Endothelial cell (in vitro differentiated cells): ENCODE results near the gene LGALS7. TPM values are rescaled to one million over a fixed set of nuclear protein-coding genes. Genes with fewer than 3 reads are reported as not detected.

Experiments used
- DNase-seq: peaks from one replicate; pipeline ENCODE4 v3.0.0; 2021; ENCODE audit warnings: low spot score
- H3K27ac Mint-ChIP-seq: one replicate; pipeline ENCODE4 v1.8.0; 2021; ENCODE audit warnings: mixed read lengths, inconsistent platforms; ENCODE audit not compliant: unreplicated experiment
- H3K27me3 Mint-ChIP-seq: one replicate; pipeline ENCODE4 v1.8.0; 2021; ENCODE audit warnings: mild to moderate bottlenecking, moderate library complexity, mixed read lengths, inconsistent platforms; ENCODE audit not compliant: unreplicated experiment
- H3K36me3 Mint-ChIP-seq: one replicate; pipeline ENCODE4 v1.8.0; 2021; ENCODE audit warnings: mild to moderate bottlenecking, low read depth, mixed read lengths, inconsistent platforms; ENCODE audit not compliant: unreplicated experiment
- H3K4me1 Mint-ChIP-seq: one replicate; pipeline ENCODE4 v1.8.0; 2021; ENCODE audit warnings: mild to moderate bottlenecking, mixed read lengths, inconsistent platforms; ENCODE audit not compliant: unreplicated experiment
- H3K4me3 Mint-ChIP-seq: one replicate; pipeline ENCODE4 v1.8.0; 2021; ENCODE audit warnings: mild to moderate bottlenecking, mixed read lengths, inconsistent platforms; ENCODE audit not compliant: unreplicated experiment
- H3K9me3 Mint-ChIP-seq: one replicate; pipeline ENCODE4 v1.8.0; 2021; ENCODE audit warnings: mixed read lengths, inconsistent platforms; ENCODE audit not compliant: unreplicated experiment
- total RNA-seq: library from RNA; stranded (reverse); fragmentation: NEBNext Ultra II Directional; extraction: Animal tissue kit (Norgen Biotek cat#: 25700); gene quantifications from one replicate; pipeline ENCODE4 v1.2.1, GENCODE V29; 2021; ENCODE audit not compliant: unreplicated experiment
- TF ChIP-seq, protein P1 (sequence below): fragments of 200-600 bp; sonication (generic); IDR thresholded peaks from one replicate; pipeline ENCODE4 v1.5.0; 2021; ENCODE audit warnings: antibody characterized with exemption; ENCODE audit not compliant: unreplicated experiment

Gene LGALS7
- total RNA-seq, 1 donor from 2014 or later, result 3.6 TPM

DNA sequence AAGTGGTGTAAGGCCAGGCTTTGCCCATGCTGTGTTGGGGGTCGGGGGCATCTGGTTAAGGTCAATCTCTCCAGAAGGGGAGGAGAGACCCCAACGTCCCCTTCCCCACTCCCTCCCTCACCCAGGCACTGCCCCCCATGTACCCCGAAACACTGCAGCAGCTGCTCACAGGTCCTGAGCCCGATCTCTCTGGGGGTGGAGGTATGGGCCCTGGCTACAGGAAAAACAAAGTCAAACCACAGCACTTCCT, 39.2 kb downstream of the LGALS7 start:
- Mint-ChIP-seq H3K4me3 (no peak overlapping the region), H3K27ac (no peak overlapping the region), H3K9me3 (no peaks in the 10 kb centered on the region), H3K27me3 (peaks cover 32% of the 10 kb centered on the region), H3K4me1 (peaks cover 12% of the 10 kb centered on the region), H3K36me3 (peaks cover 34% of the 10 kb centered on the region)
- TF ChIP-seq, protein P1, sequence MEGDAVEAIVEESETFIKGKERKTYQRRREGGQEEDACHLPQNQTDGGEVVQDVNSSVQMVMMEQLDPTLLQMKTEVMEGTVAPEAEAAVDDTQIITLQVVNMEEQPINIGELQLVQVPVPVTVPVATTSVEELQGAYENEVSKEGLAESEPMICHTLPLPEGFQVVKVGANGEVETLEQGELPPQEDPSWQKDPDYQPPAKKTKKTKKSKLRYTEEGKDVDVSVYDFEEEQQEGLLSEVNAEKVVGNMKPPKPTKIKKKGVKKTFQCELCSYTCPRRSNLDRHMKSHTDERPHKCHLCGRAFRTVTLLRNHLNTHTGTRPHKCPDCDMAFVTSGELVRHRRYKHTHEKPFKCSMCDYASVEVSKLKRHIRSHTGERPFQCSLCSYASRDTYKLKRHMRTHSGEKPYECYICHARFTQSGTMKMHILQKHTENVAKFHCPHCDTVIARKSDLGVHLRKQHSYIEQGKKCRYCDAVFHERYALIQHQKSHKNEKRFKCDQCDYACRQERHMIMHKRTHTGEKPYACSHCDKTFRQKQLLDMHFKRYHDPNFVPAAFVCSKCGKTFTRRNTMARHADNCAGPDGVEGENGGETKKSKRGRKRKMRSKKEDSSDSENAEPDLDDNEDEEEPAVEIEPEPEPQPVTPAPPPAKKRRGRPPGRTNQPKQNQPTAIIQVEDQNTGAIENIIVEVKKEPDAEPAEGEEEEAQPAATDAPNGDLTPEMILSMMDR, result no peak
- no peak for DNase-seq

DNA sequence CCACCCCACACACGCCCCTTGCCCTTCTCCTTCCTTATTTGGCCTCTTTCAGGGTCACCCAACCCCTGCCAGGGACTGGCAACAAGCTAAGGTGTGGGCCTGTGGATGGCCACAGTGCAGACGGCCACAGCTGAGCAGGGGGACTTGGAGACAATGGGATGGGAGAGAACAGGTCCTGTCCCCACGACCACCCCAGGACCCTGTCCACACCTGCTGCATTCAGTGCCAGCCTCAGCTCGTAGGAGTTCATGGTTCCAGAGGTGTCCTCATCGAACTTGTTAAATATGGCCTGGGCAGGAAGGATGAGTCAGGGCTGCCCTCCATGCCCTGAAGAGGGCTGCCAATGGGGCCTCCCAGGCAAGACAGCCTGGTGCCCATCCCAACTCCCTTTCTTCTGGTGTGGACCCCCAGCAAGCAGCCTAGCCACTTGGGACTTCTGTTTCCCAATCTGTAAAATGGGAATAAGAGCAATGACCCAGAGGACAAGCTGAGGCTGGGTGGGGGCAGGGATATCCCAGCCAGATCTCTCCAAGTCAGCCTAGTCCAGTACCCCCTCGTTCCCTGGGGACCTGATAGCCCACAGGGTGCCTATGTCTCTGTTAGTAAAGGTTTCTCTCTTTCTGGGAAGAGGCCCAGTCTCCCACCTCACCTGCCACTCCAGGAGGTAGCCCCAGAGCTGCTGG, 39.7 kb downstream of the LGALS7 start:
- H3K27ac Mint-ChIP-seq, result peak overlapping the region; percentile 36
- no peak overlapping the region for H3K4me3 Mint-ChIP-seq
- no peak for DNase-seq

DNA sequence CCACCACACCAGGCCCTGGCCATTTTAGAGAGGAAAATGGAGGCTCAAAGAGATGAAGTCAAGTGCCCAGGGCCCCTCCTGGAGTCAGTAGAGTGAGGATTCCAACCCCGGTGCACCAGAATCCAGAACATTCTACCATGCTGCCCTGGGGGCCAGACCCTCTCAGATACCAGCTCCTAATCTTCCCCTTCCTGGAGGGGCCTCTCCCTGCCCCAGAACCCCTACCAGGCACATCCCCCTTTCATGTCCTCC, 40.1 kb downstream of the LGALS7 start:
- H3K27me3 Mint-ChIP-seq, result peaks cover 32% of the 10 kb centered on the region
- H3K36me3 Mint-ChIP-seq, result peaks cover 34% of the 10 kb centered on the region
- TF ChIP-seq, protein P1, result no peak
- peak overlapping the region; percentile 36 for H3K27ac Mint-ChIP-seq
- H3K4me1 Mint-ChIP-seq, result peaks cover 12% of the 10 kb centered on the region
- no peak for DNase-seq
- no peak overlapping the region for H3K4me3 Mint-ChIP-seq
- H3K9me3 Mint-ChIP-seq, result no peaks in the 10 kb centered on the region

More for the DNA sequence above, 39.7 kb downstream of the LGALS7 start:
- peaks cover 12% of the 10 kb centered on the region for H3K4me1 Mint-ChIP-seq
- no peaks in the 10 kb centered on the region for H3K9me3 Mint-ChIP-seq
- TF ChIP-seq, protein P1, result no peak
- peaks cover 32% of the 10 kb centered on the region for H3K27me3 Mint-ChIP-seq
- H3K36me3 Mint-ChIP-seq, result peaks cover 34% of the 10 kb centered on the region

DNA sequence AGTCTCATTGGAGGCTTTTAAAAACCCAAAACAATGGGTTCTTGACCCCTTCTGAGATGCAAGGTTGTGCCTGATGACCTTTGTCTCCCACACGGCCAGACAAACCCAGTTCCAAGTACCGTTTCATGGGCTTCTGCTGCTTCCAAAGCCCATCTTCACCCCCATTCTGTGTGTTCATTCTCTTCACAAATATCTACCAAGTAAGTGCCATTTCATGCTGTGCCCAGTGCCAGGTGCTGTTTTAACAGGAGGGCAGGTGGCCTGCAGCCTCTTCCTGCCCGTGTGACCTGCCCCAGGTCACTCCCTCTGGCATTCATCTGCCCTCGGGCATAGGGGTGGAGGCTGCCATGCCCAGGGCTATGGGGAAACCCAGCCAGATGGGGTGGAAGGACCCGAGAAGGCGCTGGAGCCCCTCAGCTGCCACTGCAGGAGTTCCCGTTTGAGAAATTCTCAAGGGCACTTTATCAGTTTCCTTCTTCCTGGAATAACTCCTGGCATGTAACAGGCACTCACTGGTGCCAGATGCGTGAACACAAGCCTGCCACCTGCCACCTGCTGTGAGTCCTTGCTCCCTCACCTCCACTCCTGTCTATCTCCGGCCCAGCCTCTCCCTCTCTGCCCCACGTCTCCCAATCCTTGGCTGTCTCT, 41.5 kb downstream of the LGALS7 start:
- Mint-ChIP-seq H3K4me1 (peaks cover 6% of the 10 kb centered on the region), H3K4me3 (peak overlapping the region; percentile 75), H3K27me3 (peaks cover 34% of the 10 kb centered on the region), H3K27ac (peak overlapping the region; percentile 52), H3K36me3 (peaks cover 29% of the 10 kb centered on the region), H3K9me3 (no peaks in the 10 kb centered on the region)
- DNase-seq, result no peak
- TF ChIP-seq, protein P1, result no peak

DNA sequence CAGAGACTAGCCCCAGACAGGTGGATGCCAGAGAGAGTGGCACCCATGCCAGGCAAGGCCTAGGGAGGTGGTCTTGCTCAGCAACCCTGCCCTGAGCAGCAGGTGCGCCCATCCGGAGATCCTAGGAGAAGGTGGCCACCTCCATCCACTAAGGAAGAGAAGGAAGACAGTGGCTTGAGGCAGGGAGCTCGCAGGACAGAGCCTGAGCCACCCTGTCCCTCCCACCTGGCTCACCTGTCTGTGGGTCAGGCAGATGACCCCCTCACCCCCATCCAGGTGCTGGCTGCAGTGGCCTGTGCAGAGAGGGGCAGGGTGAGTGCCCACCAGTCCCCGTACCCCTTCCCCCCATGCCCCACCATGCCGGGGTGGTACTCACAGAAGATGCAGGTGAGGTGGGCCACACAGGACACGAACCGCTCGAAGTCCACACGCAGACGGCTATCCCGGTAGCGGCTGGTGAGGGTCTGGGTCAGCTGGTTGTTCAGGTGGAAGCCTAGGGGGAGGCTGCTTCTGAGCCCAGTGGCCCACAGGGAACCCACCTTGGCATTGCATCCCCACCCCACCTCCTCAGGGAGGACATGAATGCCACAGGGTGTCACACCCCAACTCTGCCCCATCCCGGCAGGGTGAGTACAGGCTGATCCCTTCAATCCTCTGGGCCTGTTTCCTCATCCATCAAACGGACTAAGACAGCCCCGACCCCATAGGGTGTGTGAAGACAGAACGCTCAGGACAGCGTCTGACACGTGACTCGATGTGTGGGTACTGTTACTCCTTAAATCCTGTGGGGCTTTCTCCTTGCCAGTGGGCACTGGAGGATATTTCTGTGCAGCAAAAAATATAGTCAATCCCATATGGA, 42.4 kb downstream of the LGALS7 start:
- DNase-seq, result no peak
- TF ChIP-seq, protein P1, result no peak
- Mint-ChIP-seq H3K36me3 (peaks cover 36% of the 10 kb centered on the region), H3K27ac (peak overlapping the region; percentile 63), H3K27me3 (peaks cover 40% of the 10 kb centered on the region), H3K9me3 (no peaks in the 10 kb centered on the region), H3K4me3 (peak overlapping the region; percentile 69), H3K4me1 (peaks cover 6% of the 10 kb centered on the region)
